ENCODE measurements around the gene STKLD1.

STKLD1 gene

GRCh38 chr9:133382507-133383141, 6.5 kb downstream of the STKLD1 start:
- Histone ChIP-seq H3K79me2 (ENCODE audit: control insufficient read depth, low read length) (no peaks in the 10 kb centered on the region), H4K20me1 (ENCODE audit: control insufficient read depth, insufficient read depth, low read depth, low read length) (no peaks in the 10 kb centered on the region)

GRCh38 chr9:133383438-133383837, 7.3 kb downstream of the STKLD1 start:
- no peak for TF ChIP-seq CTCF (IDR thresholded peaks at IDR 0.05; ENCODE audit: low read depth, low read length, poor library complexity, severe bottlenecking)
- no peak for TF ChIP-seq EZH2phosphoT487 (IDR thresholded peaks at IDR 0.05; ENCODE audit: borderline replicate concordance, low read length)
- Histone ChIP-seq H3K27ac (ENCODE audit: low read depth, low read length) (no peak overlapping the region), H3F3A (ENCODE audit: control insufficient read depth, insufficient read depth) (no peaks in the 10 kb centered on the region), H3K9me3 (ENCODE audit: control insufficient read depth, insufficient read depth, low read length) (peaks cover 10% of the 10 kb centered on the region; the same call in 1 of the 2 replicates), H3K27me3 (ENCODE audit: control insufficient read depth, low read length) (no peaks in the 10 kb centered on the region; the same call in 1 of the 2 replicates), H3K36me3 (ENCODE audit: control insufficient read depth, low read length) (no peaks in the 10 kb centered on the region), H3K9me2 (replicated peaks; ENCODE audit: control insufficient read depth, low read length) (no peaks in the 10 kb centered on the region), H3K4me1 (ENCODE audit: control insufficient read depth, low read length) (no peaks in the 10 kb centered on the region; the same call in 1 of the 2 replicates), H3K4me2 (ENCODE audit: low read length) (no peak overlapping the region), H3K4me3 (ENCODE audit: low read length) (no peak overlapping the region), H4K20me1 (ENCODE audit: control insufficient read depth, insufficient read depth, low read depth, low read length) (no peaks in the 10 kb centered on the region), H3K79me2 (ENCODE audit: control insufficient read depth, low read length) (no peaks in the 10 kb centered on the region)

More at GRCh38 chr9:133382507-133383141, 6.5 kb downstream of the STKLD1 start:
- Histone ChIP-seq H3K4me1 (ENCODE audit: control insufficient read depth, low read length) (peaks cover 8% of the 10 kb centered on the region), H3K27me3 (ENCODE audit: control insufficient read depth, low read length) (peaks cover 5% of the 10 kb centered on the region; the same call in 1 of the 2 replicates), H3K4me3 (ENCODE audit: low read length) (no peak overlapping the region), H3K36me3 (ENCODE audit: control insufficient read depth, low read length) (no peaks in the 10 kb centered on the region), H3K9me3 (ENCODE audit: control insufficient read depth, insufficient read depth, low read length) (peaks cover 10% of the 10 kb centered on the region; the same call in 1 of the 2 replicates), H3K27ac (ENCODE audit: low read depth, low read length) (no peak overlapping the region), H3F3A (ENCODE audit: control insufficient read depth, insufficient read depth) (no peaks in the 10 kb centered on the region), H3K9me2 (replicated peaks; ENCODE audit: control insufficient read depth, low read length) (no peaks in the 10 kb centered on the region), H3K4me2 (ENCODE audit: low read length) (no peak overlapping the region)
- TF ChIP-seq CTCF (IDR thresholded peaks at IDR 0.05; ENCODE audit: low read depth, low read length, poor library complexity, severe bottlenecking) (no peak), EZH2phosphoT487 (IDR thresholded peaks at IDR 0.05; ENCODE audit: borderline replicate concordance, low read length) (no peak)

- no peaks in the 10 kb centered on the region for H3K79me2 ChIP-seq (ENCODE audit: control insufficient read depth, low read length)
- H3F3A ChIP-seq (ENCODE audit: control insufficient read depth, insufficient read depth): no peaks in the 10 kb centered on the region
- H3K27ac ChIP-seq (ENCODE audit: low read depth, low read length): no peak overlapping the region
- no peak overlapping the region for H3K4me2 ChIP-seq (ENCODE audit: low read length)
- no peaks in the 10 kb centered on the region for H3K9me2 ChIP-seq (replicated peaks; ENCODE audit: control insufficient read depth, low read length)
- no peaks in the 10 kb centered on the region for H4K20me1 ChIP-seq (ENCODE audit: control insufficient read depth, insufficient read depth, low read depth, low read length)
- peaks cover 10% of the 10 kb centered on the region; the same call in 1 of the 2 replicates for H3K9me3 ChIP-seq (ENCODE audit: control insufficient read depth, insufficient read depth, low read length)
- H3K4me3 ChIP-seq (ENCODE audit: low read length): no peak overlapping the region
- TF ChIP-seq CTCF (IDR thresholded peaks at IDR 0.05; ENCODE audit: low read depth, low read length, poor library complexity, severe bottlenecking): no peak
- TF ChIP-seq EZH2phosphoT487 (IDR thresholded peaks at IDR 0.05; ENCODE audit: borderline replicate concordance, low read length): no peak
- H3K36me3 ChIP-seq (ENCODE audit: control insufficient read depth, low read length): no peaks in the 10 kb centered on the region
- no peaks in the 10 kb centered on the region for H3K27me3 ChIP-seq (ENCODE audit: control insufficient read depth, low read length)
- H3K4me1 ChIP-seq (ENCODE audit: control insufficient read depth, low read length): no peaks in the 10 kb centered on the region
Measured at GRCh38 chr9:133384736-133385321, 8.7 kb downstream of the STKLD1 start.
